Lower lobe of right lung (tissue), 2 donors: ENCODE results near the gene BASP1. TPM values are rescaled to one million over a fixed set of nuclear protein-coding genes. Genes with fewer than 3 reads are reported as not detected.

Experiments used
- ATAC-seq, 2 donors: fragments of 200-7000 bp; cut with Tn5 transposase; one replicate each; pipeline ENCODE4 v1.9.1; 2020 to 2022; ENCODE audit warnings: mild to moderate bottlenecking in 2 of 2, moderate library complexity in 2 of 2
- DNase-seq: peaks from one replicate; pipeline ENCODE4 v3.0.0-alpha.2; 2020
- H3K27ac ChIP-seq: fragments of 200-600 bp; one replicate; pipeline ENCODE4 v1.8.0; 2022
- H3K27me3 ChIP-seq: fragments of 200-600 bp; one replicate; pipeline ENCODE4 v1.8.0; 2022; ENCODE audit warnings: low read depth
- H3K36me3 ChIP-seq: fragments of 200-600 bp; one replicate; pipeline ENCODE4 v1.8.0; 2022; ENCODE audit warnings: mild to moderate bottlenecking
- H3K4me1 ChIP-seq: fragments of 200-600 bp; one replicate; pipeline ENCODE4 v1.8.0; 2022
- H3K4me3 ChIP-seq: fragments of 200-600 bp; one replicate; pipeline ENCODE4 v1.8.0; 2022; ENCODE audit warnings: mild to moderate bottlenecking
- H3K9me3 ChIP-seq: fragments of 200-600 bp; one replicate; pipeline ENCODE4 v1.8.0; 2022
- intact Hi-C: fragments of 100-400 bp; cut with DNase I; formaldehyde crosslinking; loops from one replicate; pipeline ENCODE4 v1.11.0; 2022
- total RNA-seq: library from RNA; stranded (reverse); fragmentation: NEBNext Ultra II Directional; extraction: Animal tissue kit (Norgen Biotek cat#: 25700); gene quantifications from one replicate; pipeline ENCODE4 v1.2.1, GENCODE V29; 2021
- TF ChIP-seq, protein P1 (sequence below): fragments of 200-600 bp; IDR thresholded peaks from one replicate; pipeline ENCODE4 v1.8.0; 2022; ENCODE audit warnings: antibody characterized with exemption, mild to moderate bottlenecking
- donor health status: DM: no; HTN: yes; CAD: no; lungs with severe emphysema.

Gene BASP1
- total RNA-seq, 1 donor from 2014 or later: 25.8 TPM

DNA sequence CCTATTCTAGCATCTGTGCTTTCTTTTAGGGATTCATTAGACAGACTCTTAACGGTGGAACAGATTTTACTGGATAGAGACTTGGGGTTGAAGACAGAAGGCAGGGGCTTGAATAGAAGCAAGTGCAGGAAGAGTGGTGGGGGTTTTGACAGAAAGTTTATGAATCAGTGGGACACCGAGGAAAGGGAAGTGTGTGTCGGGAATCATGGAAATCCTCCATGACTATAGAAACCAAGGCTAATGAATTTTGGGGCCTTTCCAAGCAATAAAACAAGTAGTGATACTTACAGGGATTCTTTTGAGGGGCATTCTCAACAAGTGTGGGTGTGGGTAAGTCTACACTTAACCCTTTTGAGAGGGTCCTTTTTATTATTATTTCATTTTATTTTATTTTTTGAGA, 12.8 kb downstream of the BASP1 start:
- no peaks in the 10 kb centered on the region for H3K9me3 ChIP-seq
- DNase-seq (no peak), ATAC-seq (no peak)
- H3K4me1 ChIP-seq: no peaks in the 10 kb centered on the region
- no peak overlapping the region for H3K27ac ChIP-seq
- no peak overlapping the region for H3K4me3 ChIP-seq
- H3K36me3 ChIP-seq: no peaks in the 10 kb centered on the region
- H3K27me3 ChIP-seq: no peaks in the 10 kb centered on the region
- intact Hi-C loops: no loop called here
- TF ChIP-seq, protein P1, sequence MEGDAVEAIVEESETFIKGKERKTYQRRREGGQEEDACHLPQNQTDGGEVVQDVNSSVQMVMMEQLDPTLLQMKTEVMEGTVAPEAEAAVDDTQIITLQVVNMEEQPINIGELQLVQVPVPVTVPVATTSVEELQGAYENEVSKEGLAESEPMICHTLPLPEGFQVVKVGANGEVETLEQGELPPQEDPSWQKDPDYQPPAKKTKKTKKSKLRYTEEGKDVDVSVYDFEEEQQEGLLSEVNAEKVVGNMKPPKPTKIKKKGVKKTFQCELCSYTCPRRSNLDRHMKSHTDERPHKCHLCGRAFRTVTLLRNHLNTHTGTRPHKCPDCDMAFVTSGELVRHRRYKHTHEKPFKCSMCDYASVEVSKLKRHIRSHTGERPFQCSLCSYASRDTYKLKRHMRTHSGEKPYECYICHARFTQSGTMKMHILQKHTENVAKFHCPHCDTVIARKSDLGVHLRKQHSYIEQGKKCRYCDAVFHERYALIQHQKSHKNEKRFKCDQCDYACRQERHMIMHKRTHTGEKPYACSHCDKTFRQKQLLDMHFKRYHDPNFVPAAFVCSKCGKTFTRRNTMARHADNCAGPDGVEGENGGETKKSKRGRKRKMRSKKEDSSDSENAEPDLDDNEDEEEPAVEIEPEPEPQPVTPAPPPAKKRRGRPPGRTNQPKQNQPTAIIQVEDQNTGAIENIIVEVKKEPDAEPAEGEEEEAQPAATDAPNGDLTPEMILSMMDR: no peak

DNA sequence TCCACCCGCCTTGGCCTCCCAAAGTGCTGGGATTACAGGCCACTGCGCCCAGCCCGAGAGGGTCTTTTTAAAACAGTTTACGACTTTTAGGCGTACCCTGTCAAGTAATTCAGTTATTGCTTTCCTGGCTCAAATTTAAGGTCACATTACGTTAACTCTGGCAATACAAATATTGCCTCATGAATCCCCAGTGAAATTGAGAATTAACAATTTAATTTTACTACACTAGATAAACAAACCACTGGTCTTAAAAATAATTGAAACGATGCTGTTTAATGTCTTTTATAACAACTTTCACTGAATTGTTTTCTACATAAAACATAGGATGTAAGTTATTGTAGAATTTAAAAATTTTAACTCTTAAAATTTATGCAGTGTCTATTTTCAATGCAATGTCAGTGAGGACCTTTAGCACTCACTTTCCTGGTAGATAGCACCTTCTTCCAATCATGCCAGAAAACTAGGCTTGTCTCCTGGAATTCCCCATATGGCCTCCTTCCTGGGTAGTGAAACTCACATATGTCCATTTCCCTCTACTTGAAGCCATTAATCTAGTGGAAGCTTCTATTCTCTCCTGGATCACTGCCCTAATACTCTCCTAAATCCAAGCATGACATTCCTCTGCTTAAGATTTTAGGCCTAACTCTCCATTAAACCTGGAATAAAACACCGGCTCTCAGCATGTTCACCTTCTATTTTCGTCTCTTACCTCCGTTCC, 13.5 kb downstream of the BASP1 start:
- Histone ChIP-seq H3K4me3 (no peak overlapping the region), H3K27ac (no peak overlapping the region), H3K27me3 (no peaks in the 10 kb centered on the region), H3K9me3 (no peaks in the 10 kb centered on the region), H3K4me1 (no peaks in the 10 kb centered on the region), H3K36me3 (no peaks in the 10 kb centered on the region)
- TF ChIP-seq, protein P1: no peak
- DNase-seq: no peak
- intact Hi-C loops: no loop called here
- ATAC-seq: no peak

DNA sequence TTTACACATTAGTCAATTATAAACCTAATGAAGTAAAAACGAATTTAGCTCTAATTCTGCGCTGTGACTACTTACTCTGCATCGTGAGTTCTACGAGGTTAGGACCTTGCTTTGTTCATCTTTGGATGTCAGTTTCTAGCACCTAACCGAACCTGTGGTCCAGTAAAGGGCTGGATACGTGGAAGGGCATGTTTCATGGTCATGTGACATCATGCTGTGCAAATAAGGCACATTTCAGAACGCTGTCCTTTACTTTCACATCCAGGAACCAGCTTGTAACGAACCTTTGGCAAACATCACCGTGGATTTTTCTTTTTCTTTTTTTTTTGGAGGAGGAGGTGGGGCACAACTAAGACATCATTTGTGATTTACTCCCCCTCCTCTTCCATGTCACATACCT, 15.0 kb downstream of the BASP1 start:
- DNase-seq (no peak), ATAC-seq (no peak)
- Histone ChIP-seq H3K36me3 (no peaks in the 10 kb centered on the region), H3K9me3 (no peaks in the 10 kb centered on the region), H3K27me3 (no peaks in the 10 kb centered on the region), H3K4me1 (no peaks in the 10 kb centered on the region), H3K27ac (no peak overlapping the region), H3K4me3 (no peak overlapping the region)
- TF ChIP-seq, protein P1: no peak
- intact Hi-C loops: no loop called here

DNA sequence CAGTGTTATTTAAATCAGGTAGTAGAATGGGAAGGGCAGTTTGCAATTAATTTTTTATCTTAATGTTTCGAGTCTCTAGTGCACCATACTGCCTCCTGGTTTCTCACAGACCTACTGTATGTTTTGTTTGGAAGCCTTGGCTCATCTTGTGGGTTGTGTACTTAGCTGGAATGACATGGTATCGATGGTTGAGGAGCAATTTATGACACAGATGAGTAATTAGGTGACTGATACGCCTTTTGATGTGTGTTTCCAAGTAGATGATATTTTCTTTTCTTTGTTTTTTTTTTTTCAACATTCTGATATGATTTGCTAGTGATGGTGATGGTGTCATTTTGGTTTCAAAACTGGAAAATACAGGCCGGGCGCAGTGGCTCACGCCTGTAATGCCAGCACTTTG, 16.1 kb downstream of the BASP1 start:
- no peaks in the 10 kb centered on the region for H3K4me1 ChIP-seq
- no peak overlapping the region for H3K4me3 ChIP-seq
- no peak overlapping the region for H3K27ac ChIP-seq
- H3K27me3 ChIP-seq: no peaks in the 10 kb centered on the region
- no peaks in the 10 kb centered on the region for H3K36me3 ChIP-seq
- DNase-seq: no peak
- TF ChIP-seq, protein P1: no peak
- intact Hi-C loops: no loop called here
- ATAC-seq: no peak
- H3K9me3 ChIP-seq: no peaks in the 10 kb centered on the region

DNA sequence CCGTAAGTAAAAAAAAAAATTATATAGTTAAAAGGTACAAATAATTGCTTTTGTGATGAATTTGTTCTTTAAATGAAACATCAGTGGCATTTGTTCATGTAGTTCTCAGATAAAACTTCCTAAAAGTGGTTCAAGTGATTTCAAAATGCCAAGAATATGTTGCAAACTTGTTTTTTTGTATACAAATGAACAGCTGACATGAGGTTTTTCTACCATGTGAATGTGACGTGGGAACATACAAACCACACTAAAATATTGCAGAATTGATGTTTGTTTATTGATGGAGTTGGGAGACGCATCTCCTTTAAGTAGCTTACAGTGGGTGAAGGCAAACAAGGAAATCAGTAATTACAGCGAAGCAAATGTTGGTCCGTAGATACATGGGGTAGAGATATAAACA, 16.9 kb downstream of the BASP1 start:
- Histone ChIP-seq H3K4me3 (no peak overlapping the region), H3K4me1 (no peaks in the 10 kb centered on the region), H3K36me3 (no peaks in the 10 kb centered on the region), H3K9me3 (no peaks in the 10 kb centered on the region), H3K27me3 (no peaks in the 10 kb centered on the region), H3K27ac (no peak overlapping the region)
- intact Hi-C loops: no loop called here
- DNase-seq (no peak), ATAC-seq (no peak)
- TF ChIP-seq, protein P1: no peak
